Ascending aorta (tissue), 2 donors: ENCODE measurements around the gene CST9. TPM values are rescaled to one million over a fixed set of nuclear protein-coding genes. Genes with fewer than 3 reads are reported as not detected.

ENCODE experiments used
- DNase-seq, 2 donors: peaks; one replicate each; pipeline ENCODE4 v3.0.0-alpha.2; 2019; ENCODE audit warnings: low spot score in 2 of 2
- H3K27ac ChIP-seq, 2 donors: fragments of 200-600 bp; sonication (generic); one replicate each; pipeline ENCODE4 v1.5.1; 2016 to 2017; ENCODE audit warnings: mild to moderate bottlenecking in 1 of 2
- H3K27me3 ChIP-seq: fragments of 200-600 bp; sonication (generic); one replicate; pipeline ENCODE4 v1.5.1; 2017
- H3K36me3 ChIP-seq, 2 donors: fragments of 200-600 bp; sonication (generic); one replicate each; pipeline ENCODE4 v1.5.1; 2016
- H3K4me1 ChIP-seq, 2 donors: fragments of 200-600 bp; sonication (generic); one replicate each; pipeline ENCODE4 v1.5.1; 2016 to 2017; ENCODE audit warnings: mild to moderate bottlenecking in 1 of 2
- H3K4me3 ChIP-seq, 2 donors: fragments of 200-600 bp; sonication (generic); one replicate each; pipeline ENCODE4 v1.5.1; 2016 to 2017; ENCODE audit warnings: mild to moderate bottlenecking in 1 of 2
- H3K9me3 ChIP-seq, 2 donors: fragments of 200-600 bp; sonication (generic); one replicate each; pipeline ENCODE4 v1.5.1; 2016
- intact Hi-C: fragments of 100-400 bp; cut with DNase I; formaldehyde crosslinking; loops from one replicate; pipeline ENCODE4 v1.15.1; 2023
- total RNA-seq: library from RNA; depleted of rRNA; stranded (reverse); fragments of >200 nt; gene quantifications from one replicate; pipeline ENCODE4 v1.1.0, GENCODE V29; 2016
- TF ChIP-seq, protein P1 (sequence below), 3 experiments: fragments of 200-600 bp in 2 of 3; fragments of 450-650 bp in 1 of 3; sonication (generic) in 2 of 3; IDR thresholded peaks; one replicate each; pipeline ENCODE4 v1.5.1; 2016 to 2019; ENCODE audit warnings: antibody characterized with exemption in 3 of 3, mild to moderate bottlenecking in 1 of 3, moderate library complexity in 1 of 3

Gene CST9
- total RNA-seq, 1 donor from 2014 or later = not detected

DNA sequence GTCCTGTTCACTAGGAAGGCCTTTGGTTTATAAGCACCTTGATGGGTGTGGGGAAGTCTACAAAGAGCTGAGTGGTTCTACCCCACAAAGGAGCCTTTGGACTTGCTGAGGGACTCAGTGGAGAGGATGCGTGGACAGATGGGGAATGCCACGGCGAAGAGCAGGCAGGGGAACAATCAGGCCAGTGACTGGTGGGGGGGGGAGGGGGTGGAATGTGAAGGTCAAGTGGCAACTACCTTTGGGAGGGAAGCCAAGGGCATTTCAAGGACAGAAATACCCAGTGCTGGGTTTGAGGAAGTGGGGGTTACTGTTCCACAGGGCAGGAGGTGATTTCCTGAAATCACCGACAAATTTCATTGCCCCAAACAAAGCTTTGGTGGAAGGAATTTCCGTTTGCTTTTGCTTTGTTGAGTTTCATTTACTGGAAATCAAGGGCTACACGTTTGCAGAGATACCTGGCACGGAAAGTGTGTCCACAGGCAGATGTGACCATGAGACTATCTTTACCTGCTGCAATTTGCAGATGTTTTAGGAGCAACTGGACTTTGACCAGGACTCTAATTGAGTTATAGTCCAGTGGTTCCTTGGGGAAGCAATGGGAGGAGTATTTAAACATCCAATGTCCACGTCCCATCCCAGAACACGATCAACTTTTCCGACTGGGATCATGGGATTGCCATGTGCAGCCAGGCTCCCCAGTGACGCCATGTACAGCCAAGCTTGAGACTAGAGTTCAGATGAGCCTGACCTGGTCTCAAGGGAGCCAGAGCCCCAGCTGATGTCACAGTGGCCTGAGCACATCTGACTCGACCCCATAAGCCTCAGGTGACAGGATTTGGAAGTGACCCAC lies 24.1 kb upstream of the CST9 start:
- Histone ChIP-seq H3K9me3 (no peaks in the 10 kb centered on the region), H3K36me3 (peaks cover 24 to 36% of the 10 kb centered on the region in 2 donors), H3K4me1 (peaks cover 0 to 6% of the 10 kb centered on the region in 2 donors), H3K27ac (peak overlapping the region; percentile 42 to 55), H3K27me3 (no peaks in the 10 kb centered on the region), H3K4me3 (no peak overlapping the region)
- DNase-seq = no peak
- TF ChIP-seq, protein P1, sequence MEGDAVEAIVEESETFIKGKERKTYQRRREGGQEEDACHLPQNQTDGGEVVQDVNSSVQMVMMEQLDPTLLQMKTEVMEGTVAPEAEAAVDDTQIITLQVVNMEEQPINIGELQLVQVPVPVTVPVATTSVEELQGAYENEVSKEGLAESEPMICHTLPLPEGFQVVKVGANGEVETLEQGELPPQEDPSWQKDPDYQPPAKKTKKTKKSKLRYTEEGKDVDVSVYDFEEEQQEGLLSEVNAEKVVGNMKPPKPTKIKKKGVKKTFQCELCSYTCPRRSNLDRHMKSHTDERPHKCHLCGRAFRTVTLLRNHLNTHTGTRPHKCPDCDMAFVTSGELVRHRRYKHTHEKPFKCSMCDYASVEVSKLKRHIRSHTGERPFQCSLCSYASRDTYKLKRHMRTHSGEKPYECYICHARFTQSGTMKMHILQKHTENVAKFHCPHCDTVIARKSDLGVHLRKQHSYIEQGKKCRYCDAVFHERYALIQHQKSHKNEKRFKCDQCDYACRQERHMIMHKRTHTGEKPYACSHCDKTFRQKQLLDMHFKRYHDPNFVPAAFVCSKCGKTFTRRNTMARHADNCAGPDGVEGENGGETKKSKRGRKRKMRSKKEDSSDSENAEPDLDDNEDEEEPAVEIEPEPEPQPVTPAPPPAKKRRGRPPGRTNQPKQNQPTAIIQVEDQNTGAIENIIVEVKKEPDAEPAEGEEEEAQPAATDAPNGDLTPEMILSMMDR (IDR thresholded peaks at IDR 0.05) = no peak
- intact Hi-C loops = loop anchor here (10.0 kb wide), 2 partner anchors 1425 to 1905 kb away; partner anchors contain the start of gene ACSS1

DNA sequence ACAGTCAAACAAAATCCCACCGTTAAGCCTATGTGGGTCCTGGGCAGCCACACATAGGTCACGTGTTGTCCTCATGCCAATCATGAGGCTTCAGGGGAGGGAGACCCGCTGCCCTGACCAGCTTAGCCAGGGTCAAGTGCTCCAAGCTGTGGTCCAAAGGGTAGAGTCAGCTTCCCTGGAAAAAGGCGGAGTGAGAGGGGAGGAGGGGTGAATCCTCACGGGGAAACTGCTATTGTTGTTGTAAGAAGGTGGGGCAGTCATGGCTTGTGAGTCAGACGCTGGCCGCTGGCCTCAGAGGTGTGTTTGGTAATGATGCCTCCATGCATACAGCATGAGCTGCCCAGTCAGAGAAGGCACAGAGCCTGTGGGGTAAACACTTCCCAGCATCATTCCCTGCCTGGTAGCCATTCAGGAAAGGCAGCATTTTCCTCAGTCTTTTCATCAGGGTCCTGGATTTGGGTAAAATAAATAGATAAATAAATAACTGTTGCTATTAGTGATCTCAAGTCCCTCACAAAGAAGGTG lies 23.4 kb upstream of the CST9 start:
- Histone ChIP-seq H3K4me3 (no peak overlapping the region), H3K4me1 (peaks cover 0 to under 1% of the 10 kb centered on the region in 2 donors), H3K27me3 (no peaks in the 10 kb centered on the region), H3K36me3 (peaks cover 17 to 29% of the 10 kb centered on the region in 2 donors), H3K27ac (peak overlapping the region; percentile 5 to 55), H3K9me3 (no peaks in the 10 kb centered on the region)
- TF ChIP-seq, protein P1 (IDR thresholded peaks at IDR 0.05) = no peak
- intact Hi-C loops = loop anchor here (10.0 kb wide), 1 partner anchor 1426 kb away; the partner anchor contains the start of gene ACSS1
- peak; percentile 46 to 82 for DNase-seq

DNA sequence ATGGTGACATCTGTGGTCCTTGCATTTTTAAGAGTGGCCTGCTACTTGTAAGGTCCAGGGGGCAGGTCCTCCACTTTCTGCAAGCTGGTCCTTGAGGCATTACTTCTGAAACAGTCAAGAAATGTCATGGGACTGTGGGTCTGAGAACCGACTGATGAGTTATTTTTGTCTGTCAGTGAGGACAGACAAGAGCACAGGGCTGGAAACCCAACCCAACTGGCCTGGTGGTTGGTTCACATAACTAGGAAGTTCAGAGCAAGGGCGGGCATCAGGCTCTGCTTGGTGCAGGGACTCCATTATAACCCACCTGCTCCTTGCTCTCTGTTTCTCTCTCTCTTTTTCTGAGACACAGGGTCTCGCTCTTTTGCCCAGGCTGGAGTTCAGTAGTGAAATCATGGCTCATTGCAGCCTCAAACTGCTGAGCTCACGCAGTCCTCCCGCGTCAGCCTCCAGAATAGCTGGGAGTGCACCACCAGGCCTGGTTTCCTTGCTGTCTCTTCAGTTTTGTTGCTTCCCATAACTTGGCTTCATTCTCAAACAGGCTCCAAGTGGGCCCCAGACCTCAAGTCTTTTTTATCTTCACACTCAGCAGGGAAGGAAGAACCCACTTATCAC lies 22.8 kb upstream of the CST9 start:
- DNase-seq = no peak
- no peaks in the 10 kb centered on the region for H3K27me3 ChIP-seq
- intact Hi-C loops = loop anchor here (10.0 kb wide), 1 partner anchor 1426 kb away; the partner anchor contains the start of gene ACSS1
- H3K9me3 ChIP-seq = no peaks in the 10 kb centered on the region
- peak overlapping the region in 1 of 2 donors; percentile 55 for H3K27ac ChIP-seq
- TF ChIP-seq, protein P1 (IDR thresholded peaks at IDR 0.05) = no peak
- peaks cover 11 to 23% of the 10 kb centered on the region in 2 donors for H3K36me3 ChIP-seq
- peaks cover 0 to 6% of the 10 kb centered on the region in 2 donors for H3K4me1 ChIP-seq
- H3K4me3 ChIP-seq = no peak overlapping the region

DNA sequence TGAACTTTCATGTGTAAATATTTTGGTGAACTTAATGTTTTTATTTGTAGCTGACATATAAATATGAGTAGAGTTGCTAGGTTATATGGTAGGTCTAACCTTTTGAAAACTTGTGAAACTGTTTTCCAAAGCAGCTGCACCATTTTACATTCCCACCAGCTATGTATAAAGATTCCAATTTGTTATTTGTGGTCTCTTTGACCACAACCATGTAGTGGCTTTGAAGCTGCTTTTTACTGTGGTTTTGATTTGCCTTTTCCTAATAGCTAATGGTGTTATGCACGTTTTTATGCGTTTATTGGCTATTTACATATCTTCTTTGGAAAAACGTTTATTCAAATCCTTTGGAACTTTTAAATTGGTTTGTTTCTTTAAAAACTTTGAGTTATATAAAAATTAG lies 21.8 kb upstream of the CST9 start:
- intact Hi-C loops = loop anchor here (10.0 kb wide), 1 partner anchor 1427 kb away; the partner anchor contains the start of gene ACSS1
- H3K27me3 ChIP-seq = no peaks in the 10 kb centered on the region
- no peak overlapping the region for H3K4me3 ChIP-seq
- H3K4me1 ChIP-seq = peaks cover 0 to 11% of the 10 kb centered on the region in 2 donors
- DNase-seq = no peak
- no peak overlapping the region for H3K27ac ChIP-seq
- peaks cover 6 to 13% of the 10 kb centered on the region in 2 donors for H3K36me3 ChIP-seq
- H3K9me3 ChIP-seq = no peaks in the 10 kb centered on the region
- TF ChIP-seq, protein P1 (IDR thresholded peaks at IDR 0.05) = no peak

DNA sequence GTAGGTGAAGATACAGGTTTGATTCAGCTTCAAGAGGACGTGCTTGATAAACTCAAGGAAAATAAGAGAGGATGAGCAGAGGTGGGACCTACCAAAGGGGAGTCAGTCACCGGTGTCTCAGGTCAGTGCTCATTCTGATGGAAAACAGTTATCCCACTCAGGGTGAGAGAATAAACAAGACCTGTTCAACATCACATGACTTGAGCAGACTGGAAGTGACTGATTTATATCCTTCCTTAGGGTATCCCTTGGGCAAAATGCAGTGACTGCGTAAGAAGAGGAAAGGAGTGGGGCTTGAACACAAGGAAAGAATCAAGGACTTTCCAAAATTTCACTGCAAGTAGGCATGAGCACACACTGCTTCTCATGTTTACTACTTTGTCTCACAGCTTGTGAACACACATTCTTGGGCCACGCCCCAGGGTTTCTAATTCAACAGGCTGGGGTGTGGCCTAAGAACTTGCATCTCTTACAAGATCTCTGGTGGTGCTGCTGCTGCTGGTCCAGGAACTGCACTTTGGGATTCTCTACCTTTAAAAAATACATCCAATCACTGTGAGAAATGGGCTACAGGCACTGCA lies 20.4 kb upstream of the CST9 start:
- Histone ChIP-seq H3K27me3 (no peaks in the 10 kb centered on the region), H3K36me3 (no peaks in the 10 kb centered on the region), H3K4me1 (peaks cover 0 to 17% of the 10 kb centered on the region in 2 donors), H3K9me3 (no peaks in the 10 kb centered on the region), H3K27ac (no peak overlapping the region), H3K4me3 (no peak overlapping the region)
- DNase-seq = no peak
- intact Hi-C loops = loop anchor here (10.0 kb wide), 1 partner anchor 1429 kb away; the partner anchor contains the start of gene ACSS1
- TF ChIP-seq, protein P1 (IDR thresholded peaks at IDR 0.05) = no peak
